Lung (tissue), 12 donors: Measurements from ENCODE around the gene CSTF1. TPM values are rescaled to one million over a fixed set of nuclear protein-coding genes. Genes with fewer than 3 reads are reported as not detected.

Experiments used
- ATAC-seq: fragments of 200-7000 bp; cut with Tn5 transposase; one replicate; pipeline ENCODE4 v1.9.1; 2020; ENCODE audit warnings: moderate number of reproducible peaks; ENCODE audit not compliant: insufficient read depth, low FRiP score
- DNase-seq, 3 donors: peaks; one replicate each; pipeline ENCODE4 v3.0.0-alpha.2; 2013 to 2017
- H3K27ac ChIP-seq, 2 donors: one replicate each; pipeline ENCODE4 v1.5.1; 2013; ENCODE audit warnings: mild to moderate bottlenecking in 2 of 2, moderate library complexity in 2 of 2, control low read depth in 1 of 2, inconsistent platforms in 1 of 2, low read depth in 1 of 2, low read length in 1 of 2
- H3K27me3 ChIP-seq, 3 donors: one replicate each; pipeline ENCODE4 v1.5.1; 2013; ENCODE audit warnings: low read length in 2 of 3; ENCODE audit not compliant: control insufficient read depth in 3 of 3, insufficient read depth in 3 of 3
- H3K36me3 ChIP-seq, 4 donors: one replicate each; pipeline ENCODE4 v1.5.1; 2013; ENCODE audit warnings: low read length in 4 of 4, mild to moderate bottlenecking in 1 of 4, moderate library complexity in 1 of 4; ENCODE audit not compliant: control insufficient read depth in 4 of 4, insufficient read depth in 4 of 4
- H3K4me1 ChIP-seq, 5 donors: one replicate each; pipeline ENCODE4 v1.5.1; 2013; ENCODE audit warnings: low read length in 5 of 5, mild to moderate bottlenecking in 2 of 5, moderate library complexity in 1 of 5; ENCODE audit not compliant: control insufficient read depth in 5 of 5, insufficient read depth in 5 of 5
- H3K4me3 ChIP-seq: one replicate; pipeline ENCODE4 v1.5.1; 2013; ENCODE audit warnings: mild to moderate bottlenecking, control low read depth, moderate library complexity
- H3K9ac ChIP-seq, 2 donors: one replicate each; pipeline ENCODE4 v1.5.1; 2013; ENCODE audit warnings: low read length in 2 of 2, control low read depth in 1 of 2; ENCODE audit not compliant: insufficient read depth in 1 of 2
- H3K9me3 ChIP-seq, 4 donors: one replicate each; pipeline ENCODE4 v1.5.1; 2013; ENCODE audit warnings: low read length in 3 of 4, mild to moderate bottlenecking in 1 of 4, moderate library complexity in 1 of 4; ENCODE audit not compliant: control insufficient read depth in 4 of 4, insufficient read depth in 3 of 4
- CTCF ChIP-seq: IDR thresholded peaks from 2 replicates; pipeline ENCODE4 v1.5.1; 2012; ENCODE audit warnings: mild to moderate bottlenecking; ENCODE audit errors: control extremely low read depth, extremely low read depth
- WGBS, 2 donors: extraction: QIAGEN DNeasy Blood & Tissue Kit; methylation state at CpG; one replicate each; pipeline ENCODE4 v1.1.7; 2013; 5-methylcytosine and 5-hydroxymethylcytosine counted together
- polyA plus RNA-seq, 2 donors: library from polyadenylated mRNA; stranded (reverse); fragments of 200-250 nt; gene quantifications; one replicate each; pipeline ENCODE4 v1.2.1, GENCODE V29; 2013
- total RNA-seq, 2 donors: library from RNA; depleted of rRNA in 1 of 2; stranded (reverse); fragments of >200 nt in 1 of 2; gene quantifications; one replicate each; pipeline ENCODE4 v1.2.1, GENCODE V29; 2014 to 2021
- donor health status: control.
- donor health status: control.
- donor health status: Bipolar disorder and iron deficiency.
- donor health status: healthy.
- donor health status: DM: yes; HTN: yes; CAD: no.

Gene CSTF1
- total and polyA plus RNA-seq, 4 donors: 6.4 to 36.1 (median 19.1) TPM

- H3K4me3 ChIP-seq: peak within 1 kb of the TSS; percentile 25
- ATAC-seq: peak; percentile 75
- 25 to 46% methylated on average over 10 of the region's 10 CpGs for WGBS, 2 donors
- peak within 1 kb of the TSS in 1 of 2 donors; percentile 92 for H3K9ac ChIP-seq
- peak within 1 kb of the TSS; percentile 51 to 93 for H3K27ac ChIP-seq
- H3K9me3 ChIP-seq: no peaks in the 10 kb centered on the region
- peaks cover 0 to 16% (median 10%) of the 10 kb centered on the region in 4 donors for H3K36me3 ChIP-seq
- no peak for TF ChIP-seq CTCF
- H3K27me3 ChIP-seq: no peaks in the 10 kb centered on the region
- peak; percentile 78 to 95 (median 94) for DNase-seq
- peaks cover 0 to 55% (median 17%) of the 10 kb centered on the region in 5 donors for H3K4me1 ChIP-seq
These were observed 19.5 kb downstream of the CSTF1 start, which contains the start of gene CASS4 for GRCh38 chr20:56411759-56412472. CASS4 (plus strand) TSS chr20:56412260; CDS start chr20:56412459, 199 bp downstream.

- Histone ChIP-seq H3K27me3 (no peaks in the 10 kb centered on the region), H3K36me3 (peaks cover 0 to 14% (median 7%) of the 10 kb centered on the region in 4 donors), H3K4me1 (peaks cover 0 to 55% (median 17%) of the 10 kb centered on the region in 5 donors), H3K9me3 (no peaks in the 10 kb centered on the region), H3K4me3 (no peak overlapping the region), H3K9ac (peak overlapping the region in 1 of 2 donors; percentile 92), H3K27ac (peak overlapping the region in 1 of 2 donors; percentile 93)
- 80 to 83% methylated on average over 7 of the region's 7 CpGs for WGBS, 2 donors
- DNase-seq (no peak), ATAC-seq (no peak)
- no peak for TF ChIP-seq CTCF
These were observed 20.0 kb downstream of the CSTF1 start for GRCh38 chr20:56412473-56412790.

GRCh38 chr20:56412949-56413348 lies 20.5 kb downstream of the CSTF1 start:
- peak overlapping the region in 1 of 2 donors; percentile 92 for H3K9ac ChIP-seq
- peak overlapping the region in 1 of 2 donors; percentile 93 for H3K27ac ChIP-seq
- no peak for TF ChIP-seq CTCF
- WGBS, 2 donors: 91% methylated on average over 3 of the region's 3 CpGs
- no peak for DNase-seq
- no peaks in the 10 kb centered on the region for H3K27me3 ChIP-seq
- ATAC-seq: no peak
- no peaks in the 10 kb centered on the region for H3K9me3 ChIP-seq
- peak overlapping the region; percentile 25 for H3K4me3 ChIP-seq
- peaks cover 0 to 59% (median 17%) of the 10 kb centered on the region in 5 donors for H3K4me1 ChIP-seq
- peaks cover 0 to 13% (median 3%) of the 10 kb centered on the region in 4 donors for H3K36me3 ChIP-seq
